Stimulated activated CD4-positive, alpha-beta T cell treated with anti-CD3 and anti-CD28 coated beads, Interleukin-4, amount 100 ng/mL, for 24 hours (primary cell): Measurements from ENCODE around the gene RAB11FIP4.

Experiments used
- DNase-seq: peaks from one replicate; pipeline ENCODE4 v3.0.0-alpha.2; 2020

The RAB11FIP4 gene

DNA sequence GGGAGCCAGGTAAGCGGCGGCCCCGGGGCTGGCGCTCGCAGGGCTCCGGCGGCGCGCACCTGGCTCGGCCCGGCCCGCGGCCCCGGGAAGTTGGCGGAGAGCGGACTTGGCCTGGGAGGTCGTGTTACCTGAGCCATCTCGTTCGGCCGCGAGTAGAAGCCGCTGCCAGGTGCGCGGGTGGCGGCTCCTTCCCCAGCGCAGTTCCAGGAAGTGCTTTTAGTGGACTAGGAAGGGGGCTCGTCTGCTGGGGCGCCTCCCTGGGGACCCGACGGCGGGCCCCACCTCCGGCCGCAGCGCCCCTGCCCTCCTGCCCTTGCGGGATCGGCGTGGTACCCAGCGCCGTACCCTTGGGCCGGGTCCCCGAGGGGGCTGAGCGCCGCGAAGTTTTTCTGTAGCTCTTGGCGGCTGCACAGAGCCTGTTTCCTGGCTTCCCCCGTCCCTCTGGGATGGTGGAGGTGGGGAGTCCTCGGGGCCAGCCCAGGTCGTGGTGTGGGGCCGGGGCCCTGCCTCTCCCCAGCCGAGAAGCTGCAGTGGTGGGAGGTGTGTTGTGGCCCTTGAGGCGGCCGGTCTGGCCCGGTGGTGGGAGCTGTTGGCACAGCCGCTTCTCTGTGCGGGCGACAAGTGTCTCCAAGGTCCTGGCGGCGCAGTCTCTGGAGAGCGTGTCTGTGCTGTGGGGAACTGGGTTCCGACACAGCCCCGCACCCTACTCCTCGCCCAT is 96.9 kb downstream of the RAB11FIP4 start:
- DNase-seq = no peak

DNA sequence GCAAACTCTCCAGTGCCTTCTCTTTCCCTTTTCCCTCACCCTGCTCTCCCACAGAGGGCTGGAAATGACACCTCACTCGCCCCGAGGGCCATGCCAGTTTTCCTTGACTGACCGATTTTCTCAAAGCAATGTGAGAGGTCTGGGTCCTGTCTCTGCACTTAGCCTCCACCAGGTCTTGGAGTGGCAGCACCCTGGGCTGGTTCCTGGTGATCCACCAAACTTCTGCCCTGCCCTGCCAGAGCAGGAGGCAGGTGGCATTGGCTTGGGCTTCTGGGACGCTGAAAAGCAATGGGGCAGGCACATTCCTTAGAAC is 97.5 kb downstream of the RAB11FIP4 start:
- DNase-seq = no peak

DNA sequence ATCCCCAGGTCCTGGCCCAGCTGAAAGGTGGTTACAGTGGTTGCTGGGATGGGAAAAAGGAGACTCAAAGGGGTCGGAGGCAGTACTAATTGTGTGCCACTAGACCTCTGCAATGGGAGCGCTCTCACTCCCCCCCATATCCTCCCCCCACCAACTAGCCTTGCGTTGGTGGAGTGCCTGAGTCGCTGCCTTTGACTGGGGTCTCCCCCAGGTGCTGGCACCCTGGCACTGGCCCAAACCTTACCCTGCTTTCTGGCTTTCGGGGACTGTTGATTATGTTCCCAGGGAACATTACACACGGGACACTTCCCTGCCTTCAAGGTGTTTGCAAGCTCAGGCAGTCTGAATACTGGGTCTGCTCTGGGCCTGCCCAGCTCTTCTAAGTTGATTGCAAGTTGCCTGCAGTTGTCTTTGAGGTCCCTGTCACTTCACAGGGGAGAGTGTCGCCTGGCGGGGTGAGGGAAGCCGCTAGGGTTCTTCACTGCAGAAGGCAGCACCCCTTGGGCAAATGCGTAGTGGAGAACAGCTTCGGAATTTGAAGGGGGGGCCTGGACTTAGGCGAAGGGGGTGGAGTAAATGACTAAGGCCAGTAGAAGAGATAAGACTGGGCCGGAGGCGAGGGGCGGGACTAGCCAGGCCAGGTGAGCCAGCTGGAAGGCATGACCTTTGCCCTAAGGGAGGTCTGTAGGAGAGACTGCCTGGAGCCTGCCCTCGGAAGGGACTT is 98.0 kb downstream of the RAB11FIP4 start:
- DNase-seq = no peak

DNA sequence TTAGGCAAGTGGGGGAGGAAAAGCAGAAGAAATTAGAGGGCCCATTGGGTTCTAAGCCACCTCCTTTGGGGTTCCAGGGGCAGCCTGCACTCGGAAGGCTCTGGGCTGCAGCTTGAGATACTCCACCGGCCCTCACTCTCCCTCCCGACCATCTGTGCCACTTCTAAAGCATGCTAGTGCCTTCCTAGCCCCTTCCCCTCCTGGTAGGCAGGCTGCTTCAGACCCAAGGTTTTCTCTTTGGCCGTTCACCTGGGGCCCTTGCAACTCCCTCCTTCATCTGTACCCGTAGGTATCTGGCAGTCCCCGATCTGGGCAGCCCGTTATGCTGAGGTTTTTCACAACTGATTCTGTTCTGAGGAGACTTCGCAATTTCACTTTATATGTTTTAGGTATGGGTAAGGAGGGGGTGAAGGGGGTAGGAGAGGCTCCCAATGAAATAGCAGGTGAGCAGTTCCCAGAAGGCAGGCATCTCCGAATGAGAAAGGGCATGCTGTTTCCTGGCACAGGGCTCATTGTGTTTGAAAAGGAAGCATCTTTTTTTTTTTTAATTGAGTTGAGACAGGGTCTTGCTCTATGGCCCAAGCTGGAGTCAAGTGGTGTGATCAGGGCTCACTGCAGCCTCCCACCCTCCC is 98.7 kb downstream of the RAB11FIP4 start:
- no peak for DNase-seq

DNA sequence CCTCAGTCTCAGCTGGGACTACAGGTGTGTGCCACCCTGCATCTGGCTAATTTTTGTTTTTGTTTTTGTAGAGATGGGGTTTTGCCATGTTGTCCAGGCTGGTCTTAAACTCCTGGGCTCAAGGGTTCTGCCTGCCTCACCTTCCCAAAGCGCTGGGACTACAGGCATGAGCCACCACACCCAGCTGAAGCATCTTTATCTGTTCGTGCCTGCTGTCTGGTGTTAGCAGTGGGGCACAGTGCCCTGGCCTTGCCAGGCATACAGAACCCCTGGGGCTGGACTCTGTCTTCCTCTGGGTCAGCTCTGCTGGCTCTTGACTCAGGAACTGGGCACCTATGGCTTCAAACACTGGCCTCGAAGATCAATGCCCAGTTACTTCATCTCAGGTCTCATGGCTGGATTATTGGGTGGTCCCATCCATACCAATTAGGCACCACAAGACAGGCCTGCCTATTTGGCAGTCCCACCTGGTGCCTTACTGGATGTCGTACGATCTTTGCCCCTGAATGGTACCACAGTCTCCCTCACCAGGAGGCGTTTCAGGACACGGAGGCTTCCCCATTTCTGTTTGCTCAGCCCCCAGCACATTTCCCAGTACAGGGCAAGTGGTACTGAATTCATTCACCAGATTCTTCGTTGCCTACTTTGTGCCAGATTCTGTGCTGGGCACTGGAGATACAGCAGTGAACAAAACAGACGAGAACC is 99.3 kb downstream of the RAB11FIP4 start:
- DNase-seq = no peak

DNA sequence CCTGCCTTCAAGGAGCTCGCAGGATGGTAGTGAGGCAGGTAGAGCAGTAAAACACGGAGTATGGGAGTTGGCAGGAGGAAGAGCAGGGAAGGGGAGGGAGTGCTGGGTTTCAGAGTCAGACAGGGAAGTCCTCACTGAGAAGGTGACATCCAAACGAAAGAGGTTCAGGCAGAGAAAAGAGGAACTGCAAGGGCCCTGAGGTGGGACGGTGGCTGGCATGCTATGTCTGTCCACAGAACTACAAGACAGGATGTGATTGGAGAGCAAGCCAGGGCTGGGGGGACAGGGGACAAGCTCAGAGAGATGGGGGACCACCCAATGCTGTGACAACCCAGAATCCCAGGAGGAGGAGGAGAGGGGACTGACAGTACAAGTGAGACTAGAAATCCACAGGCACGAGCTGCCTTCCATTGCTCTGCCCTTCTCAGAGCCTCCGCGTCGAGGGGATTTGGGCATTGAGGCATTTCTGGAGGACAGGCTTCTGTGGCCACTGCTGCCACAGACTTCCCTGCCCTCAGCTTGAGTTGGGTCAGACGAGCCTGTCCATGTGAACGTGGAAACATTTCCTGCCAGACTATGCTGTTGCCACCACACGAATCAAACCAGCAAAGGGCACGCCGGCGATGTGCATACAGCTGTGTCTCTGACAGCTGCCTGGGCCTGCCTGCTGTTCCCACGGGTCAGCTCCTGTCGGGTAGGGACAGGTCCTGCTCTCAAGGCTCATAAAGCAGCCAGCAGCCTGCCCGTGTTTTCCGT is 100.1 kb downstream of the RAB11FIP4 start:
- no peak for DNase-seq

DNA sequence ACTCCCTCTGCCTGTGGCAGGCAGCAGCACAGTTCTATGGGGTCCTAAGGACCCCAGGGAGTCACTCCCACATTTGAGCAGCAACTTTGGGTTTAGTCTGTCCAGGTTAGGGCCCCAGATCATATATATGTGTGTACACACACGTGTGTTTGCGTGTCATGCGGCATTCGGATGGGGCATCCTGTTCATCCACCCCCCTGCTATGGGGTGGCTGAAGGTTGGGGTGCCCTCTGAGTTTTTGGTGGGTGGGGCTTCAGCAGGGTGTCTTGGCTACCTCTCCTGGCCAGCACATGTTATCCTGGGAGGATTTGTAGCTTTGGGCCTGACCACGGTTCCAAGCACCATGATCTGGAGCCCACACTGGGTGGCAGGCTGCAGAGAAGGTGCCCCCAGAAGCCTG is 100.7 kb downstream of the RAB11FIP4 start:
- DNase-seq = no peak

DNA sequence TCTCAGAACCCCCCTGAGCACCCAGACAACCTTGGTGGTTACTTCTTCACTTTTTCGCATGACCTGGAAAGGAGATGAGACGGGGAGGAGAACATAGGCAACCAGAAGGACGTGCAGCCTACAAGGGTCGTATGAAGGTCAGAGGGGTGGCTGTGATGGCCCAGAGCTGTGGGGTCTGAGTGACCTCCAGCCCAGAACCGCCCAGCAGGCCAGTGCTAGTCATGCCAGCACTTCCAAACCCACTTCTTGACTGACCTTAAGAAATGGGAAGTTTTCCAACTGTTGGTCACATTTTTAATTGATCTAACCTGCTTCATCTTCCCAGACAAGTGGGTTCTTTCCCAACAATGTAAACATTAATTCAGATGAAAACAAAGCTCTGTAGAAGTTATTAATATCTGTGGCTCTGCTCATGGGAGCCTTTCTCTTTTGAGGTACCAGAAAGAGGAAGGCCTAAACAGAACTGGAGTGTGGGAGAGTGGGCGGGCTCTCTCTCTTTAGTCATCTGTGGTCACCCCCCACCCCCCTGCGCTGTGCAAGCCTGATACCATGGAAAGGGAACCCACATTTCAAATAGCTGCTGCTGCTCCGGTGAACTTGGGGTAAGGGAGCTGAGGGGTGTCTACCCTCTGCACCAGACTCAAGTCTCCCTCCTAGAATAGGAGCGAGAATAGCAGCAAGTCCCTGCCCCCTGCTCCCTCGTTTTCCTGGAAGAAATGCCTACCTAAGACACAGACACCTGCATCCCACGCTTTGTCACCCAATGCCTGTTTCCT is 101.6 kb downstream of the RAB11FIP4 start:
- peak; percentile 86 for DNase-seq

DNA sequence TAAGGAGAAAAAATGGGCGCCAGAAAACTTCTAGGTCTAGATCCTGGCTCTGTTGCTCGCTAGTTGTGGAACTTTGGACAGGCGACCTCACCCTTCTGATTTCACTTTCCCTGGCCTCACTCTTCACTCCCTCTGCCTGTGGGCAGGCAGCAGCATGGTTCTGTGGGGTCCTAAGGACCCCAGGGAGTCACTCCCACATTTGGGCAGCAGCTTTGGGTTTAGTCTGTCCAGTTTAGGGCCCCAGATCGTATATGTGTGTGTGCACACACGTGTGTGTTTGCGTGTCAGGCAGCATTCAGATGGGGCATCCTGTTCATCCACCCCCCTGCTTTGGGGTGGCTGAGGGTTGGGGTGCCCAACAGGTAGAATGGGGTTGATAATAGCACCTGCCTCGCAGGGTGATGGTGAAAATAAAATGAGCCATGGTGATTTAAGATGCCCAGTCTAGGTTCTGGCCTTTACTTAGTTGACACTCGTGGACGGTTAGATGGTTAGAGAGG is 102.2 kb downstream of the RAB11FIP4 start:
- DNase-seq = no peak

DNA sequence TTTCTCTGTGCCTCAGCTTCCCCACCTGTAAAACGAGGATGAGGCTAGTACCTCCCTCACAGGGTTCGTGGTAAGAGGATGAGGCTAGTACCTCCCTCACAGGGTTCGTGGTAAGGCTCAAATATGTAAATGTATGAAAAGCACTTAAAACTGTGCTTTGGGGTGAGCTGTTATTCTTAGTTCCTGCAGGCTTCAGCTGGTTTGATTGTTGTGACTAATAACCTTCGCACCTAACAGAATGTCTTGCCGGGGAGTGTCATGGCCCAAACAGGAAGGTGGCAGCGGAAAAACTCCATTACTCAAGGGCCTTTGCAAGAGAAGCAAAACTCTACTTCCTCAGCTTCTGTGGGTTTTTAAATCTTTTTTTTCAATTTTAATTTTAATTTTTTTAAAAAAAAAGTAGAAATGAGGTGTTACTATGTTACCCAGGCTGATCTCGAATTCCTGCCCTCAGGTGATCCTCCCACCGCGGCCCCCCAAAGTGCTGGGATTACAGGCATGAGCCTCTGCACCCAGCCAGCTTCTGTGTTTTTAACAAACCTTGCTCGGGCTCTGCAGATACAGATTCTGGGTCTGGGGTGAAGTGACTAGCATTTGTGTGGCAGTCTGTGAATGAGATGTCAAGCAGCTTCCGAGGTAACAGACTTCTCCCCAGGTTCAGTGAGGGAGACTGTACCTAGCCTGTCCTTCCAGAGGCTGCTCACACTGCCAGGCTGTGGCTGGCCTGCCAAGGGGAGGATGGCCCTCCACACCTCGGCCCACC is 103.0 kb downstream of the RAB11FIP4 start:
- peak; percentile 77 for DNase-seq

DNA sequence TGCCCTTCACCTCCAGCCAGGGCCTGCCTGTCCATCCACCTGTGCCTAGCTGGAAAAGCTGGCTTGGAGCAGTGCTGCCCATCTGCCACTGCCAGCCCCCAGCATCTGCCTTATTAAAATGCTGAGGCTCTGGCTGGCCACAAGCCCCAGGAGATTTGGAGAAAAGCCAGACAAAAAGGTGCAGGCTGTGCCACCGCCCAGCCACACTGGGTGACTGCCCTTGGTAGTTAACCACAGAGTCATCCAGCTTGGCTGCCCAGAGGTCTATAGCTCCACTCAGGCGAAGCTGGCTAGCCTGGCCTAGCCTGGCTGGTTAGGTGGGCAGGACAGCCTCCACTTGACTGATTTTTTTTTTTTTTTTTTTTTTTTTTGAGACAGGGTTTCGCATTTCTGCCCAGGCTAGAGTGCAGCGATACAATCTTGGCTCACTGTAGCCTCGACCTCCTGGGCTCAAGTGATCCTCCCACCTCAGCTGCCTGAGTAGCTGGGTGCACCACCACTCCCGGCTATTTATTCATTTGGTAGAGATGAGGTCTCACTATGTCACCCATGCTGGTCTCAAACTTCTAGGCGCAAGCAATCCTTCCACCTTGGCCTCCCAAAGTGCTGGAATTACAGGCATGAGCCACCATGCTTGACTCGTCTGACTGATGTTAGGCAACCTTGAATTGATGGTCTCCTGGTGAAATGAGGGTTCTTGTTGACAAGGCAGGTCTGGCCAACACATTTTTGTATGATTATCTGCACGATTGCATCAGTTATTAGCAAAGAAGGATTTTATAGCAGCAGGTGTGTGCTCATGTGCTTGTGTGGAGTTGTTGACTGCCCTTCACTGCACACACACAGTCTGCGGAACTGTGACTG is 103.8 kb downstream of the RAB11FIP4 start:
- no peak for DNase-seq

DNA sequence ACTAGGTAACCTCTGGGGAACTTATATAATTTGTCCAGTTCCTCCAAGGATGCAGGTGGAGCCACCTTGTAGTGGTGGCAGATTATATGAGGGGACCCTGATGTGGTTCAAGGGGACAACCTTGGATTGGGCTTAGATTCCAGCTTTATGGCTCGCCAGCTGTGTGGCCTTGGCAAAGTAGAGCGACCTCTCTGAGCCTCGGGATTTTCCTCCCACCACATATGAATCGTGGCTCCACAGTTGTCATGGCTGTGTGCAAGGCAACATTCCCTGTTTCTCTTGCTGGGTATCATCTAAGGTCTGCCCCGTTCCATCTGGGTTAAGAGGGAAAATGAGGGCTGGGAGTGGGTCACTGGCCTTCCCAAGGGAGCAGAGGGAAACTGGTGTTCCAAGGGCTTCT is 104.6 kb downstream of the RAB11FIP4 start:
- DNase-seq = no peak

DNA sequence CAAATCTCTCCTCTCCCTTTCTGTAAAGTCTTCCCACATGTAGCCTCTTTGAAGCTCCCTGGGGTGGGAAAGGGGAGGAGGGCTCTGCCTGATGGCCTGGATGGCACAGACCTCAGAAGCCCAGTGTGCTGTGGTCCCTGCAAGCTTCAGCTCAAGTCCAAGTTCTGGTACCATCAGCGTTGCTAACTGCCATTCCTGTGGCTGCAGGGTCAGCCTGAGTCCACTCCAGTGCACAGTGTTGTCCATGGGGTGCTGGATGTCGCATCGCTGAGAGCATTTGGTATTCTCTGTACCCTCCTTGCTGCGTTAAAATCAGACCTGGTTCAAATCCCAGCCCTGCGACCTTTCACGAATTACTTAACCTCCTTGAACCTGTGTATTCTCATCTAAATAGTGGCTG is 105.1 kb downstream of the RAB11FIP4 start:
- no peak for DNase-seq

DNA sequence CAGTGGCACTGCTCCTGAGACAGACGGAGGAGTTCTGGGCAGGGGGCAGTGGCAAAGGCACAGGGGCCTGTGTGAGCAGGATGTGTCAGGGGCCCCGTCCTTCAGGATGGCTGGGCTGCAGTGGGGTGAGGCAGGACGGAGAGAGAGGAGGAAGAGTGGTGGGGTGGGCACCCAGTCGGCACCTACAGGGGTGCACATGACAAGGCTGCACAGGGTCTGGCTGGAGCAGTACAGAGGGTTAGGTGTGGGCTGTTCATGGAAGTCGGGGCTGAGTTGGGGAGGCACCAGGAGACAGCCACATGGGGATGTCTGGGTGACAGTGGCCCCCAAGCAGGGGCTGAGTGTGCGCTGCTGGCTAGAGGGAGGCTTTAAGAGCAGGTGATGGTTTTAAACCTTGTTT is 106.0 kb downstream of the RAB11FIP4 start:
- no peak for DNase-seq

DNA sequence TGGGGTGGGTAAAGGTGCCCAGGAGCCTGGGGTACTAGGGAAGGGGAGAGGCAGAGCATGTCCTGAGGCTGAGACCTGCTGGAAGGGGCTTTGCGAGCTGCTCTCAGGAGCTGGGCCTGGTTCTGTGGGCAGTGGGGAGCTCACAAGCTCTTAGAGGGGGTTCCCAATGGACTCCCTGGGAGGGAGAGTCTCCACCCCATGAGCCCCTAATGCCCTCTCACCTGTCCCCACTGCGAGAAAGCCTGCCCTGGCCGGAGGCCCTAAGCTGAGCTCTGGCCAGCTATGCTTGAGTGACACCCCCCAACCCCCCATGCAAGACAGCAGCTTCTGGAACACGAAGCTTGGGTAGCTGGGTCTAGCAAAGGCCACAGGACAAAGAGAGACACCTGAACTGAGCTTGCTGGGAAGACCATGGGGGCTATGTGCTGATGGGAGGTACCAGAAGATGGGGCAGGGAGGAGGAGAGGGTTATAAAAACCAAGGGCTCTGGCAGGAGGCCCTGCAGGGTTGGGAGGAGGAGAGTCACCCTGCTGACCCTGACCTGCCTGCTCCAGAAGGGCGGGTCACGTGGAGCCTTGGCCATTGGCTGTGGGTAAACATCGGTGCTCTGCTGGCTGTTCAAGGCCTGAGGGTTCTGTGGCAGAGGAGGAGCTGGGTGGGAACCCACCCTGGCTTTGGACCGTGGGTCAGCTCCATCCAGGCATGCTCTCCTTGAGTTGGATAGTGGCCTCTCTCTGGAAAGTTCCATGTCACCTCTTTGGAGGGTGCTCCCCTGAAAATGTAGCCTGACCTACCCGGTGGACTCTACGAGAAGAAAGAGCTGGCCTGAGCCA is 106.7 kb downstream of the RAB11FIP4 start:
- DNase-seq = no peak

DNA sequence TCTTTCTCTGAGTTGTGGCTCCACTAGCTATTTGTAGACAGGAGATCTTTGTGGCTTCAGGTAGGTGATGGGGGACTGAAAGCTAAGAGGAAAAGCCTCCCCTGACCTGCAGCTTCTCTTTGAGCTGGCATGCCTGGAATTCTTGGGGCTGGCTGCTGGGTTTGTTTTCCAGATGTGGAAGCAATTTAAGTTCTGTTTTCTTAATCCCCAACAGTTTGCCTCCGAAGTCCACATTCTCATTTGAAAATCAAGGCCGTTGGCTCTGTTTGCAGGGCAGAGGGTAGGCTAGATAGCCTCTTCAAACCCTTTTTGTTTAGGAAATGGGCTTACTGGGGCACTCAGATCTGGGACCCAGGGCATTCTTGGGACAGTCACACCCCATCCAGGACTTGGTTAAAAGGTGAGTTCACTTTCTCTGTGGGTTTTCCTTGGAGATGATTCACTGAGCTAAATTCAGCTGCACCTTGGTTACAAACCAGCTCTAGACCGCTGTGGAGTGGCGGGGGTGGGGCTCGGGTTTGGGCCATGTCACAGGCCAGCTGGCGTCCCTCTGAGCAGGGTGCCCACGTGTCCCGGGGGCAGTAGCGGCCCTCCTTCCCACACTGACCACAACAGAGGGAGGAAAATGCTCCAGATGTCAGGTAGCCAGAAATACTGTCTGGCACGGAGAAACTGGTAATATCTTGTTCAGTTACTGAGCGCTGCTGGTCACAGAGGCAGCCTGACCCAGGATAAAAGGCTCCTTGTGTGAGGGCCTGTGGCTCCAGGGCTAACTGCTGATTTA is 108.5 kb downstream of the RAB11FIP4 start:
- peak; percentile 44 for DNase-seq

DNA sequence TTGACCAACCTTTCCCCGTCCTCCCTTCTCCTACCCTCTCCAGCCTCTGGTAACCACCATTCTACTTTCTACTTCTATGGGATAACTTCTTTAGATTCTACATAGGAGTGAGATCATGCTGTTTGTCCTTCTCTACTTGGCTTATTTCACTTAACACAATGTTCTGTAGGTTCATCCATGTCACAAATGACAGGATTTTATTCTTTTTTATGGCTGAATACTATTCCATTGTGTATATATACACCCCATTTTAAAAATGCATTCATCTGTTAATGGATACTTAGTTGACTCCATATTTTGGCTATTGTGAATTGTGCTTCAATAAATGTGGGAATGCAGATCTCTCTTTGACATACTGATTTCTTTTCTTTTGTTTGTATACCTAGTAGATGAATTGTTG is 115.0 kb downstream of the RAB11FIP4 start:
- no peak for DNase-seq
